Measurements from ENCODE around the gene TBC1D9B. TPM values are rescaled to one million over a fixed set of nuclear protein-coding genes. Genes with fewer than 3 reads are reported as not detected.
A peak's percentile ranks its signal among the peaks of the same experiment; 100 is the strongest.

The TBC1D9B gene
- total and polyA plus RNA-seq, 2 of the 13 experiments (the other 11 are each of a cell fraction or from before 2014, with no cell fraction given) = 35.0 to 50.0 TPM

DNA sequence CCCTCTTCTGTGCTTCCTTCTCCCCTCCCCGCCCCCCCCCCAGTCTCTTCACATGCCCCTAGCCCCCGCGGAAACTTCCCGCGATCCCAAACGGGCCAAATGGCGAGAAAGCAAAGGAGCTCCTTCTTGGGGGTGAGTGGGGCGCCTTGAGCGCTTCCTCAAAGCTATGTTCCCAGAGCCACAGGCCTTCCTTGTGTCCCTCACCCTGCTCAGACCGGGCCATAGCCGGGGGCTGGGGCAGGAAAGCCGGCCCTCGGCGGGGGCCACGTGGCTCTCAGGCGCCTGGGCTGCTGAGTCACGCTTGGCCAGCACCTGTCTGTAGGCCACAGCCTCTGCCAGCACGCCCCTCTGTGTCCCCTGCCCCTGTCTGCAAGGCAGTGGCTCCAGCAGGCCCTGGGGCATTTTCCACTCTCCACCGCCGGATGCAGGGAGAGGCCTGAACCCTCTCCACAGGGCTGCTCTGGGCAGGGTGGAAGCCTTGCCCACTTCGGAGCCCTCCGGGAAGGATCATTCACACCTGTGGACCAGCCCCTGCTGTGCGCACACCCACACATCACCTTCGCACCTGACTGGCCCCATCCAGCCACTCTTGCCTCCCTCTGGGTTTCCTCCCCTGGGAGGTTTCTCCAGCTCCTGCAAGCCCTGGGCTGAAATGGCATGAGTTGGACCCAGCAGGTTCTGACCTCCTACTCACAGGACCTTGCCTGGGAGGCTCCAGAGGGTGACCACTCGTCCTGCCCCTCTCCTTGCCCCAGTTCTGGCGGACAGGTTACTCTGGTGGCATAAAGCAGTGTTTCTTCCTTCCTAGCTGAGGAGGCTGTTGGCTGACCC is 88.2 kb downstream of the TBC1D9B start (continued):
- TF ChIP-seq PREB (CRISPR knock-in tag; IDR thresholded peaks at IDR 0.05) = 0 out of 2 replicates have a peak, but pooled peaks have one; percentile 58
- 0 out of 2 replicates have a peak, but pooled peaks have one; percentile 46 for TF ChIP-seq EED (CRISPR knock-in tag; IDR thresholded peaks at IDR 0.05)
- TF ChIP-seq MAZ (IDR thresholded peaks at IDR 0.05; ENCODE audit: borderline replicate concordance, low read depth, low read length) = no peak
- TF ChIP-seq MAZ (CRISPR knock-in tag; IDR thresholded peaks at IDR 0.05; ENCODE audit: low read depth) = peak; percentile 37; the same call in 1 of the 2 replicates
- TF ChIP-seq SP2 (CRISPR knock-in tag; IDR thresholded peaks at IDR 0.05) = peak; percentile 1; the same call in 1 of the 2 replicates
- TF ChIP-seq MIXL1 (CRISPR knock-in tag; IDR thresholded peaks at IDR 0.05) = 0 out of 2 replicates have a peak, but pooled peaks have one; percentile 17
- peak; percentile 97 for TF ChIP-seq ZFY (CRISPR knock-in tag; IDR thresholded peaks at IDR 0.05)
- TF ChIP-seq ZNF407 (CRISPR knock-in tag; IDR thresholded peaks at IDR 0.05; ENCODE audit: not compliant biosample characterization) = no peak
- 0 out of 2 replicates have a peak, but pooled peaks have one; percentile 11 for TF ChIP-seq GZF1 (CRISPR knock-in tag; IDR thresholded peaks at IDR 0.05)
- 0 out of 2 replicates have a peak, but pooled peaks have one; percentile 11 for TF ChIP-seq ZNF770 (CRISPR knock-in tag; IDR thresholded peaks at IDR 0.05)
- no peak for TF ChIP-seq ZNF713 (CRISPR knock-in tag; IDR thresholded peaks at IDR 0.05)
- 0 out of 2 replicates have a peak, but pooled peaks have one; percentile 39 for TF ChIP-seq KLF13 (CRISPR knock-in tag; IDR thresholded peaks at IDR 0.05)
- peak; percentile 76; the same call in 1 of the 2 replicates for TF ChIP-seq ZNF773 (CRISPR knock-in tag; IDR thresholded peaks at IDR 0.05; ENCODE audit: borderline replicate concordance)
- TF ChIP-seq YEATS2 (CRISPR knock-in tag; IDR thresholded peaks at IDR 0.05; ENCODE audit: borderline replicate concordance) = 0 out of 2 replicates have a peak, but pooled peaks have one; percentile 3
- peak; percentile 57 for TF ChIP-seq NFKB2 (CRISPR knock-in tag; IDR thresholded peaks at IDR 0.05; ENCODE audit: borderline replicate concordance)
- 0 out of 4 replicates have a peak, but pooled peaks of 1 of the 2 experiments have one; percentile 47 for TF ChIP-seq KLF16 (CRISPR knock-in tag; IDR thresholded peaks at IDR 0.05)
- TF ChIP-seq SMAD3 (CRISPR knock-in tag; IDR thresholded peaks at IDR 0.05) = 0 out of 2 replicates have a peak, but pooled peaks have one; percentile 3

Data from HepG2 (cell line).